ENCODE results near the gene THEM5. TPM values are rescaled to one million over a fixed set of nuclear protein-coding genes. Genes with fewer than 3 reads are reported as not detected.
"Not testable (repeated sequence)": the region's sequence is repeated elsewhere in the genome, so short reads cannot be mapped to it uniquely, and the experiment has no call there.

THEM5 gene
- total RNA-seq, 1 experiment from 2014 or later, result not detected

DNA sequence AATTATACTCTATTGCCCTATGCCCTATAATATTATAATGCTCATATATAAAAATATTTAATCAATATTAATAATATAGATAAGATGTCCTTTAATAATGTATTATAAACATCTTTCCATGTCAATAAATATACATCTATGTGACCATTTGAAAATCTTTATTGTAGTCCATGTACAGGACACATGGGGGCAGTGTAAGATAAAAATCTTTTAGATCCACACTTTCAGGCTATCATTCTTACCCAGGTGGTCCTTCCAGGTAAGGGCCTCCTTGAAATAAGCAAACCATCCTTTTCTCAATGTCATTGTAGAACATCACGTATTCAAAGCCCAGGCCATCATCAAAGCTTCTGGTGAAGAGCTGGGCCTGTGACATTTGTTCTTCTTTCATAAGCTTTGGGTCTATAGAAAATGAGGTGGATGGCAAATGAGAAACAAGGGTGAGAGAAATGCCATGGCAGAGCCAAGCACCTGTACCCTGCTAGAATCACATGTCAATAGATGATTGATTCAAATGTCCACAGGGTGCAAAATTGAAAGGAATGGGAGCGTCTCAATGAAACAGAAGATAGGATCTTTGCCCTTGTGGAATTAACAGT is 35.6 kb upstream of the THEM5 start:
- no TSS peak for BruUV-seq (replicated peaks)
- Histone ChIP-seq H3K9me3 (ENCODE audit: low read length) (no peaks in the 10 kb centered on the region), H2AFZ (ENCODE audit: low read length) (no peak overlapping the region), H3K4me3 (ENCODE audit: low read length) (no peak overlapping the region), H3F3A (ENCODE audit: low read length, unreplicated experiment) (peaks cover 5% of the 10 kb centered on the region), H3K9me2 (replicated peaks; ENCODE audit: low read length) (no peaks in the 10 kb centered on the region), H3K9ac (ENCODE audit: low read length) (no peak overlapping the region), H3K36me3 (ENCODE audit: low read depth, low read length) (no peaks in the 10 kb centered on the region; the same call in 1 of the 2 replicates), H3K27me3 (ENCODE audit: low read length) (no peaks in the 10 kb centered on the region), H4K20me1 (ENCODE audit: low read length) (no peaks in the 10 kb centered on the region), H3K79me2 (ENCODE audit: low read length) (no peaks in the 10 kb centered on the region), H3K27ac (ENCODE audit: low read length) (no peak overlapping the region), H3K4me2 (ENCODE audit: low read length) (no peak overlapping the region), H3K4me1 (ENCODE audit: insufficient read depth, low read length) (peaks cover 26% of the 10 kb centered on the region)
- DNase-seq (peak; percentile 62), ATAC-seq (peak; percentile 36; the same call in 1 of the 2 replicates)
- CTCF ChIA-PET, result interaction anchor here (0.7 to 1.9 kb wide), 2 partner anchors 23 to 113 kb away, joined by 3 to 5 read pairs; no protein-coding TSS in a partner anchor
- intact Hi-C loops (cut with micrococcal nuclease), result loop anchor here (1.0 to 5.0 kb wide), 3 partner anchors 45 to 112 kb away; no protein-coding TSS in a partner anchor
- POLR2A ChIA-PET (ENCODE audit: unreplicated experiment), result no interaction called here
- TF ChIP-seq, protein P1, sequence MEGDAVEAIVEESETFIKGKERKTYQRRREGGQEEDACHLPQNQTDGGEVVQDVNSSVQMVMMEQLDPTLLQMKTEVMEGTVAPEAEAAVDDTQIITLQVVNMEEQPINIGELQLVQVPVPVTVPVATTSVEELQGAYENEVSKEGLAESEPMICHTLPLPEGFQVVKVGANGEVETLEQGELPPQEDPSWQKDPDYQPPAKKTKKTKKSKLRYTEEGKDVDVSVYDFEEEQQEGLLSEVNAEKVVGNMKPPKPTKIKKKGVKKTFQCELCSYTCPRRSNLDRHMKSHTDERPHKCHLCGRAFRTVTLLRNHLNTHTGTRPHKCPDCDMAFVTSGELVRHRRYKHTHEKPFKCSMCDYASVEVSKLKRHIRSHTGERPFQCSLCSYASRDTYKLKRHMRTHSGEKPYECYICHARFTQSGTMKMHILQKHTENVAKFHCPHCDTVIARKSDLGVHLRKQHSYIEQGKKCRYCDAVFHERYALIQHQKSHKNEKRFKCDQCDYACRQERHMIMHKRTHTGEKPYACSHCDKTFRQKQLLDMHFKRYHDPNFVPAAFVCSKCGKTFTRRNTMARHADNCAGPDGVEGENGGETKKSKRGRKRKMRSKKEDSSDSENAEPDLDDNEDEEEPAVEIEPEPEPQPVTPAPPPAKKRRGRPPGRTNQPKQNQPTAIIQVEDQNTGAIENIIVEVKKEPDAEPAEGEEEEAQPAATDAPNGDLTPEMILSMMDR (conservative IDR thresholded peaks at IDR 0.05; ENCODE audit: low read depth, low read length), result peak; percentile 73
- no peak for TF ChIP-seq EZH2 (IDR thresholded peaks at IDR 0.05; ENCODE audit: low read length, unreplicated experiment)

- ATAC-seq (peak; percentile 89), DNase-seq (peak; percentile 88)
- Histone ChIP-seq H3K9me3 (ENCODE audit: low read length) (no peaks in the 10 kb centered on the region), H3K9me2 (replicated peaks; ENCODE audit: low read length) (no peaks in the 10 kb centered on the region), H3F3A (ENCODE audit: low read length, unreplicated experiment) (peaks cover 5% of the 10 kb centered on the region), H3K27me3 (ENCODE audit: low read length) (no peaks in the 10 kb centered on the region), H3K4me3 (ENCODE audit: low read length) (no peak overlapping the region), H2AFZ (ENCODE audit: low read length) (no peak overlapping the region), H3K79me2 (ENCODE audit: low read length) (no peaks in the 10 kb centered on the region), H4K20me1 (ENCODE audit: low read length) (no peaks in the 10 kb centered on the region), H3K36me3 (ENCODE audit: low read depth, low read length) (no peaks in the 10 kb centered on the region; the same call in 1 of the 2 replicates), H3K9ac (ENCODE audit: low read length) (no peak overlapping the region), H3K4me2 (ENCODE audit: low read length) (no peak overlapping the region), H3K4me1 (ENCODE audit: insufficient read depth, low read length) (peaks cover 26% of the 10 kb centered on the region), H3K27ac (ENCODE audit: low read length) (peak overlapping the region; percentile 69)
- TF ChIP-seq, protein P1 (conservative IDR thresholded peaks at IDR 0.05; ENCODE audit: low read depth, low read length), result no peak
- no peak for TF ChIP-seq EZH2 (IDR thresholded peaks at IDR 0.05; ENCODE audit: low read length, unreplicated experiment)
- TF ChIP-seq EZH2phosphoT487 (IDR thresholded peaks at IDR 0.05; ENCODE audit: borderline replicate concordance, low read length), result no peak
- no TSS peak for BruUV-seq (replicated peaks)
- intact Hi-C loops (cut with micrococcal nuclease), result loop anchor here (5.0 kb wide), 1 partner anchor 60 kb away; no protein-coding TSS in a partner anchor
- ChIA-PET CTCF (interaction anchor here (0.6 kb wide), 1 partner anchor 340 kb away, joined by 3 read pairs; no protein-coding TSS in a partner anchor), POLR2A (ENCODE audit: unreplicated experiment) (interaction anchor here (0.6 to 1.2 kb wide), 6 partner anchors 22 to 150 kb away, joined by 3 to 5 read pairs (median 4); partner anchors contain the start of genes S100A11 and THEM4)
These were observed 33.5 kb upstream of the THEM5 start for GRCh38 chr1:151887028-151887427.

DNA sequence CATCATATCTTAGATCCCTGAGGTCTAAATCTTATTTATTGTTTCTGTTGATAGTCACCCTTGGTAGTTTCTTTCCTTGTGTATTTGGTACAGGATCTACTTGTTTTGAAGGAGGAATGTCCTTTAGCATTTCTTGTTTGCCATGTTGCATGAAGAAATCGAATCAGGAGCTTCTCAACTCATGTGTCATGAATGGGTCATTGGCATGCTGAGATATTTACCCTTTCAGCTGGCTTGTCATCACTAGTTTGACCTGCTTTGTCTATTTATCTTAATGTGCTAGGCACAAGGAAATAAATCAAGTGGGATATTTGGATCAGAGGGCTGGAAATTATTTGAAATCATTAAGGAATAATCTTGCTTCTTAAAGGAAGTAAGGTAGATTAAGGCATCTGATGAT is 32.0 kb upstream of the THEM5 start:
- no peaks in the 10 kb centered on the region; the same call in 1 of the 2 replicates for H3K36me3 ChIP-seq (ENCODE audit: low read depth, low read length)
- no peaks in the 10 kb centered on the region for H3K27me3 ChIP-seq (ENCODE audit: low read length)
- POLR2A ChIA-PET (ENCODE audit: unreplicated experiment), result no interaction called here
- no peaks in the 10 kb centered on the region for H3K9me2 ChIP-seq (replicated peaks; ENCODE audit: low read length)
- no peak overlapping the region for H3K9ac ChIP-seq (ENCODE audit: low read length)
- H3K79me2 ChIP-seq (ENCODE audit: low read length), result no peaks in the 10 kb centered on the region
- no peaks in the 10 kb centered on the region for H3K9me3 ChIP-seq (ENCODE audit: low read length)
- peak; percentile 87 for DNase-seq
- H4K20me1 ChIP-seq (ENCODE audit: low read length), result no peaks in the 10 kb centered on the region
- no peak overlapping the region for H2AFZ ChIP-seq (ENCODE audit: low read length)
- no TSS peak for BruUV-seq (replicated peaks)
- H3K4me1 ChIP-seq (ENCODE audit: insufficient read depth, low read length), result peaks cover 26% of the 10 kb centered on the region
- CTCF ChIA-PET, result no interaction called here
- H3K4me2 ChIP-seq (ENCODE audit: low read length), result no peak overlapping the region
- no peak overlapping the region for H3K4me3 ChIP-seq (ENCODE audit: low read length)
- H3F3A ChIP-seq (ENCODE audit: low read length, unreplicated experiment), result peaks cover 5% of the 10 kb centered on the region
- no peak for TF ChIP-seq EZH2 (IDR thresholded peaks at IDR 0.05; ENCODE audit: low read length, unreplicated experiment)
- TF ChIP-seq, protein P1 (conservative IDR thresholded peaks at IDR 0.05; ENCODE audit: low read depth, low read length), result no peak
- 0 out of 2 replicates have a peak, but pooled peaks have one; percentile 18 for ATAC-seq
- 0 out of 2 replicates have a peak overlapping the region, but pooled peaks have one; percentile 19 for H3K27ac ChIP-seq (ENCODE audit: low read length)
- intact Hi-C loops (cut with micrococcal nuclease), result loop anchor here (5.0 kb wide), 1 partner anchor 62 kb away; no protein-coding TSS in a partner anchor

GRCh38 chr1:151884879-151885278 is 31.4 kb upstream of the THEM5 start:
- H3K27me3 ChIP-seq (ENCODE audit: low read length); H2AFZ ChIP-seq (ENCODE audit: low read length); H3K4me3 ChIP-seq (ENCODE audit: low read length); H3K9ac ChIP-seq (ENCODE audit: low read length); DNase-seq; H3K9me3 ChIP-seq (ENCODE audit: low read length); H3K9me2 ChIP-seq (replicated peaks; ENCODE audit: low read length); ATAC-seq; H3K79me2 ChIP-seq (ENCODE audit: low read length); H3F3A ChIP-seq (ENCODE audit: low read length, unreplicated experiment); POLR2A ChIA-PET (ENCODE audit: unreplicated experiment); CTCF ChIA-PET; H3K4me2 ChIP-seq (ENCODE audit: low read length); H3K36me3 ChIP-seq (ENCODE audit: low read depth, low read length); BruUV-seq (replicated peaks); H4K20me1 ChIP-seq (ENCODE audit: low read length): not testable (repeated sequence)
- Histone ChIP-seq H3K4me1 (ENCODE audit: insufficient read depth, low read length) (peaks cover 26% of the 10 kb centered on the region), H3K27ac (ENCODE audit: low read length) (0 out of 2 replicates have a peak overlapping the region, but pooled peaks have one; percentile 19)
- intact Hi-C loops (cut with micrococcal nuclease), result loop anchor here (5.0 kb wide), 1 partner anchor 62 kb away; no protein-coding TSS in a partner anchor

Data from PC-3 (cell line).